Stomach smooth muscle (tissue), 2 donors: ENCODE measurements around the gene ZNF701.
"Not testable (repeated sequence)": the region's sequence is repeated elsewhere in the genome, so short reads cannot be mapped to it uniquely, and the experiment has no call there.

ENCODE experiments used
- H3K27ac ChIP-seq: one replicate; pipeline ENCODE4 v1.7.0; 2013; ENCODE audit warnings: mild to moderate bottlenecking, low read length, inconsistent platforms
- H3K27me3 ChIP-seq, 2 donors: one replicate each; pipeline ENCODE4 v1.7.0; 2013; ENCODE audit warnings: low read length in 2 of 2; ENCODE audit not compliant: insufficient read depth in 2 of 2, control insufficient read depth in 1 of 2
- H3K36me3 ChIP-seq, 2 donors: one replicate each; pipeline ENCODE4 v1.7.0; 2013; ENCODE audit warnings: low read length in 2 of 2; ENCODE audit not compliant: control insufficient read depth in 2 of 2, insufficient read depth in 2 of 2
- H3K4me1 ChIP-seq: one replicate; pipeline ENCODE4 v1.7.0; 2013; ENCODE audit warnings: low read length; ENCODE audit not compliant: control insufficient read depth, insufficient read depth
- H3K4me3 ChIP-seq, 2 donors: one replicate each; pipeline ENCODE4 v1.7.0; 2013; ENCODE audit warnings: low read length in 2 of 2
- H3K9ac ChIP-seq, 2 donors: one replicate each; pipeline ENCODE4 v1.7.0; 2013; ENCODE audit warnings: low read length in 2 of 2, mild to moderate bottlenecking in 1 of 2
- H3K9me3 ChIP-seq, 2 donors: one replicate each; pipeline ENCODE4 v1.7.0; 2013; ENCODE audit warnings: low read length in 2 of 2; ENCODE audit not compliant: control insufficient read depth in 2 of 2
- donor health status: healthy.
- donor health status: Pancreatic carcinoma.

Gene ZNF701

DNA sequence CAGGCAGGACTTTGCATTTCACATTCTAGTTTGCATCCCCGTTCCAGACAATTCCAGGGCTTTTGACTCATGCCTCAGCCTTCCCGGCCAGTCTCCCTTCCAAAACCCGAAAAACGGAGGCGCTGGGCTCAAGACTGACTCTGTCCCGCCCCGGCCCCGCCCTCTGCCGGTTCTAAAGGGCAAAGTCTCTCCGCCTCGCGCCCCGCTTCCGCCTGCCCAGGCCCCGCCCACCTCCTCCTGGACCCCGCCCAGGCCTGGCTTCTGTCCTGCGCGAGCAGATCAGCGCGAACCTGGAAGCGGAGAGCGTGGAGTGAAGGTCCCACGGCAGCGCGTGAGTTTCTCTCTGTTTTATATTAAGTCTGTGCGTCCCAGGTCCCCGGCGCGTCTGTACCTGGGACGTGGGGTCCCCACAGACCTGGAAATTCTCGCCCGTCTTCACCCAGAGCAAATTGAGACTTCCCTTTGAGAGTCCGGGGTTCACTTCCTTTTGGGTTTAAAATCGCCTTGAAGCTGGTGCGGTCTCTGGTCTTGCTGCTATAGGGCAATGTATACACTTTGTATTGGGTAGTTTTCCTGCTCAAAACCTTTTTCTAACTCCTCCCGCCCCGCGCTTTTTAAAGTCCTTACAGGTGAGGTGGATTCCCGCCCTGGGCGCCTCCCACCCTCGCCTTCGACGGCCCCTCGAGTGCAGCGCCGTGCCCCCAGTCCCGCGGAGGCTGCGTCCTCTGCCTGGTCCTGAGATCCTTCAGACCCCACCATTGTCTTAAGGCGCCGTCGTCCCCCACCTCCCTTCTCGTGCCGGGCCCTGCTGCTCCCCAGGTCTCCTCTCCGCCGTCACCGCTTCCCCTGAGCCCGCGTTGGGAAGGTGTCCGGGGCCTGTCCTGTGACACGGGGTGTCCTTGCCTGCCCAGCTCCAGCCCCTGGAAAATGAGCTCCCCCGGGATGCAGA lies 31.2 kb downstream of the ZNF701 start:
- Histone ChIP-seq H3K9me3 (no peaks in the 10 kb centered on the region), H3K27me3 (no peaks in the 10 kb centered on the region), H3K36me3 (peaks cover 0 to 4% of the 10 kb centered on the region in 2 donors), H3K4me3 (peak overlapping the region; percentile 81 to 87), H3K27ac (no peak overlapping the region), H3K9ac (peak overlapping the region; percentile 57 to 73), H3K4me1 (peaks cover 8% of the 10 kb centered on the region)

DNA sequence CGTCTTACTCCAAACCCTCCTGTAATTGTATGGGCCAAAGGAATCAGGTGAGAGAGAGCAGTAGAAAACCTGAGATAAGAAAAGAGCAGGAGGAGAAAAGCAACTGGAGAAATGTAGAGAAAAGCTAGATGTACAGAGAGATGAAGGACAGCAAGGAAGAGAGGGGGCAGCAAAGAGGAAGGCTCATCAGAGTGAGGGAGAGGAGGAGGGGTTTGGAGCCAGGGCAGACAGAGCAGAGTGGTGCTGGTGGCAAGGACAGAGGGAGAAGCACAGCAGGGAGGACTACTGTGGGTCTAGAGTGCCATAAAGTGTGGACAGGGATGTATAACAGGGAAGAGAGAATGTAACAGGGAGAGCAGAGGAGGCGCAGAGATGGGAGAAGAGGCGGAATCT lies 31.9 kb downstream of the ZNF701 start:
- not testable (repeated sequence) for H3K9me3 ChIP-seq, H3K27me3 ChIP-seq, H3K36me3 ChIP-seq, H3K4me1 ChIP-seq
- Histone ChIP-seq H3K9ac (peak overlapping the region; percentile 52 to 73), H3K27ac (peak overlapping the region; percentile 31), H3K4me3 (peak overlapping the region; percentile 81 to 87)

- Histone ChIP-seq H3K4me3 (no peak overlapping the region), H3K27ac (no peak overlapping the region)
Observed at GRCh38 chr19:52602941-52603340, 32.9 kb downstream of the ZNF701 start.

GRCh38 chr19:52603558-52604207 lies 33.6 kb downstream of the ZNF701 start:
- Histone ChIP-seq H3K36me3 (no peaks in the 10 kb centered on the region), H3K27ac (no peak overlapping the region), H3K9ac (no peak overlapping the region), H3K9me3 (no peaks in the 10 kb centered on the region), H3K27me3 (no peaks in the 10 kb centered on the region), H3K4me1 (peaks cover 8% of the 10 kb centered on the region), H3K4me3 (no peak overlapping the region)

More at GRCh38 chr19:52602941-52603340, 32.9 kb downstream of the ZNF701 start:
- no peaks in the 10 kb centered on the region for H3K36me3 ChIP-seq
- no peak overlapping the region for H3K9ac ChIP-seq
- H3K4me1 ChIP-seq: peaks cover 8% of the 10 kb centered on the region
- H3K27me3 ChIP-seq: no peaks in the 10 kb centered on the region
- H3K9me3 ChIP-seq: no peaks in the 10 kb centered on the region

DNA sequence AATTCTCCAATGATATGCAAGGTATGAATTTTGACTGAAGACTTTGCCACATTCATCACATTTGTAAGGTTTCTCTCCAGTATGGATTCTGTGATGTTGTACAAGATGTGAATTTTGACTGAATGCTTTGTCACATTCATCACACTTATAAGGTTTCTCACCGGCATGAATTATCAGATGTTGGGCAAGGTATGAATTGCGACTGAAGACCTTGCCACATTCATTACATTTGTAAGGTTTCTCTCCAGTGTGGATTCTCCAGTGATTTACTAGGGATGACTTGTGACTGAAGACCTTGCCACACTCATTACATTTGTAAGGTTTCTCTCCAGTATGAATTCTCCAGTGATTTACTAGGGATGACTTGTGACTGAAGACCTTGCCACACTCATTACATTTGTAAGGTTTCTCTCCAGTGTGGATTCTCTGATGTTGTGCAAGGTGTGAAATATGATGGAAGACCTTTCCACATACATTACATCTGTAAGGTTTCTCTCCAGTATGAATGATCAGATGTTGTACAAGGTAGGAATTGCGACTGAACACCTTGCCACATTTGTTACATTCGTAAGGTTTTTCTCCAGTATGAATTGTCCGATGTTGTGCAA lies 43.3 kb downstream of the ZNF701 start:
- H3K4me1 ChIP-seq: no peaks in the 10 kb centered on the region
- no peak overlapping the region for H3K4me3 ChIP-seq
- H3K9me3 ChIP-seq: no peaks in the 10 kb centered on the region
- no peak overlapping the region for H3K27ac ChIP-seq
- no peaks in the 10 kb centered on the region for H3K27me3 ChIP-seq
- no peak overlapping the region for H3K9ac ChIP-seq
- peaks cover 20 to 22% of the 10 kb centered on the region in 2 donors for H3K36me3 ChIP-seq

DNA sequence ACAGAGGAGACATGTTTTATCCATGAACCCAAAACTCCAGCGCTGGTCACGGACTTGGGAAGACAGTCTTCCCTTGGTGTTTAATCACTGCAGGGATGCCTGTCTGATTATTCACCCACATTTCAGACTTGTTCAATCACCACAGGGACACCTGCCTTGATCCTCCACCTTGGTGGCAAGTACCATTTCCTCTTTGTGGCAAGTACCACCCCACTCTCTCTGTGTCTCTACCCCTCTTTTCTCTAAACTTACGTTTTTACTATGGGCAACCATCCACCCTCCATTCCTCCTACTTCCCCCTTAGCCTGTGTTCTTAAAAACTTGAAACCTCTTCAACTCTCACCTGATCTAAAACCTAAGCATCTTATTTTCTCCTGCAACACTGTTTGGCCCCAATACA lies 51.3 kb downstream of the ZNF701 start:
- H3K27ac ChIP-seq: no peak overlapping the region
- no peaks in the 10 kb centered on the region for H3K9me3 ChIP-seq
- no peak overlapping the region for H3K9ac ChIP-seq
- H3K36me3 ChIP-seq: peaks cover 5 to 14% of the 10 kb centered on the region in 2 donors
- no peak overlapping the region for H3K4me3 ChIP-seq
- no peaks in the 10 kb centered on the region for H3K27me3 ChIP-seq
- no peaks in the 10 kb centered on the region for H3K4me1 ChIP-seq

GRCh38 chr19:52622261-52622660 lies 52.2 kb downstream of the ZNF701 start:
- no peaks in the 10 kb centered on the region for H3K27me3 ChIP-seq
- H3K27ac ChIP-seq: no peak overlapping the region
- H3K9me3 ChIP-seq: no peaks in the 10 kb centered on the region
- H3K4me3 ChIP-seq: no peak overlapping the region
- no peak overlapping the region for H3K9ac ChIP-seq
- H3K4me1 ChIP-seq: no peaks in the 10 kb centered on the region
- peaks cover under 1 to 9% of the 10 kb centered on the region in 2 donors for H3K36me3 ChIP-seq

GRCh38 chr19:52626915-52627314 lies 56.8 kb downstream of the ZNF701 start:
- no peaks in the 10 kb centered on the region for H3K9me3 ChIP-seq
- no peak overlapping the region for H3K4me3 ChIP-seq
- H3K9ac ChIP-seq: no peak overlapping the region
- H3K36me3 ChIP-seq: peaks cover 0 to 6% of the 10 kb centered on the region in 2 donors
- H3K4me1 ChIP-seq: no peaks in the 10 kb centered on the region
- no peaks in the 10 kb centered on the region for H3K27me3 ChIP-seq
- no peak overlapping the region for H3K27ac ChIP-seq

- H3K4me3 ChIP-seq: not testable (repeated sequence)
Observed at GRCh38 chr19:52627441-52627840, 57.4 kb downstream of the ZNF701 start.

DNA sequence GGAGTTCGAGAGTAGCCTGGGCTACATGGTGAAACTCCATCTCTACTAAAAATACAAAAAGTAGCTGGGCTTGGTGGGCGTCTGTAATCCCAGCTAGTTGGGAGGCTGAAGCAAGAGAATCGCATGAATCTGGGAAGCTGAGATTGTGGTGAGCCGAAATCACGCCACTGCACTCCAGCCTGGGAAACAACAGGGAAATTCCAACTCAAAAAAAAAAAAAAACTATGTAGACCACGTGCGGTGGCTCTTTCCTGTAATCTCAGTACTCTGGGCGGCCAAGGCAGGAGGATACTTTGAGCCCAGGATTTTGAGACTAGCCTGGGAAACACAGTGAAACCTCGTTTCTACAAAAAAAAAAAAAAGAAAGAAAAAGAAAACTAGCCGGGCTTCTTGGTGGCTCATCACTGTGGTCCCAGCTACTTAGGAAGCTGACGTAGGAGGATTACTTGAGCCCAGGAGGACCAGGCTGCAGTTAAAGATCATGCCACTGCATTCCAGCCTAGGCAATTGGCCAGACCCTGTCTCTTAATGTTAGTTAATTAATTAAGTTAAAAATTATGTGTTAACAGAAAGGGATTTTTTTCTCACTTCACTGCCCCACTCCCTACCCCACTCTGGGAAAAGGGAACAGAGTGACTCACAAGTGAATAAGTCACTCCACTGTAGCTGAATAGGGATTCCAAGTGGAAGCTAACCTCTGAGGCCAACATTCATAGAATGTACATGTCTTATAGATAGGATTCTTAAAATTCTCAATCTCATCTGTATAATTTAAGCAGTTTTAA lies 65.9 kb downstream of the ZNF701 start:
- Histone ChIP-seq H3K9ac (no peak overlapping the region), H3K4me3 (no peak overlapping the region), H3K36me3 (peaks cover 0 to 2% of the 10 kb centered on the region in 2 donors), H3K9me3 (no peaks in the 10 kb centered on the region), H3K4me1 (peaks cover 7% of the 10 kb centered on the region), H3K27ac (no peak overlapping the region), H3K27me3 (no peaks in the 10 kb centered on the region)

More at GRCh38 chr19:52627441-52627840, 57.4 kb downstream of the ZNF701 start:
- not testable (repeated sequence) for H3K27ac ChIP-seq, H3K9me3 ChIP-seq, H3K36me3 ChIP-seq, H3K4me1 ChIP-seq, H3K27me3 ChIP-seq, H3K9ac ChIP-seq
